OCI-LY3 (cell line): ENCODE data around the gene LOX.

ENCODE experiments used
- EZH2phosphoT487 ChIP-seq: fragments of 200-600 bp; shearing (Covaris generic); IDR thresholded peaks from 2 replicates; pipeline ENCODE4 v1.6.1; 2018; ENCODE audit warnings: antibody characterized with exemption, mixed run types, low read depth
- TF ChIP-seq, protein P1 (sequence below): fragments of 200-600, 300-600 bp; sonication (generic); IDR thresholded peaks from 2 replicates; pipeline ENCODE4 v1.5.1; 2014; ENCODE audit warnings: antibody characterized with exemption, low read length, low read depth

DNA sequence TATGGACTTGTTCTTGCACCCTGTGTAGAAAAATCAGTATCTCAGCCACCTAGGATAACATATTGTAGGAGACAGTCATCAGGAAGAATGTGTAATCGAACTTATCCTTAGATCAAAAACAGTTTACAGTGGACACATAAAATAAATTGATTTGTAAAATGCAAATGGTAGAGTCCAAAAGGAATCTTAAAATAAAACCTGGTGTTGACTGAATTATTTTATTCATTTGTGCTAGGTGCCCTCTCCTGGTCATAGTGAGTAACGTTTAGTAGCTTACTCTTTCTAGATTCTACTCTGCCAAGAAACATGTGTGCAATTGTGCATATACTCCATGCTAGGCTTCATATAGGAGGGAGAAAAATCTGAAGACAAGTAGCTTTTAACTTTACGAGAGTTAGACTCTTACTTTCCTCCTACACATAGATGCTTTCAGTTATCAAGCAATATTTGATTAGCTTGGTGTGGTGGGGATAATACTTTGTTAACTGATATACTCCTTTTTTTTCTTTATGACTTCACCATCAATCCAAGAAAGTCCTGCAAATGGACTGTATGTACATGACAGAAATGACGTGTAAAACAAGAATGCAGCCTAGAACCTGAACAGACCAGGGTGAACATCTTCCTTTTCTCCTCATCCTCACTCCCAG lies 23.7 kb upstream of the LOX start:
- TF ChIP-seq, protein P1, sequence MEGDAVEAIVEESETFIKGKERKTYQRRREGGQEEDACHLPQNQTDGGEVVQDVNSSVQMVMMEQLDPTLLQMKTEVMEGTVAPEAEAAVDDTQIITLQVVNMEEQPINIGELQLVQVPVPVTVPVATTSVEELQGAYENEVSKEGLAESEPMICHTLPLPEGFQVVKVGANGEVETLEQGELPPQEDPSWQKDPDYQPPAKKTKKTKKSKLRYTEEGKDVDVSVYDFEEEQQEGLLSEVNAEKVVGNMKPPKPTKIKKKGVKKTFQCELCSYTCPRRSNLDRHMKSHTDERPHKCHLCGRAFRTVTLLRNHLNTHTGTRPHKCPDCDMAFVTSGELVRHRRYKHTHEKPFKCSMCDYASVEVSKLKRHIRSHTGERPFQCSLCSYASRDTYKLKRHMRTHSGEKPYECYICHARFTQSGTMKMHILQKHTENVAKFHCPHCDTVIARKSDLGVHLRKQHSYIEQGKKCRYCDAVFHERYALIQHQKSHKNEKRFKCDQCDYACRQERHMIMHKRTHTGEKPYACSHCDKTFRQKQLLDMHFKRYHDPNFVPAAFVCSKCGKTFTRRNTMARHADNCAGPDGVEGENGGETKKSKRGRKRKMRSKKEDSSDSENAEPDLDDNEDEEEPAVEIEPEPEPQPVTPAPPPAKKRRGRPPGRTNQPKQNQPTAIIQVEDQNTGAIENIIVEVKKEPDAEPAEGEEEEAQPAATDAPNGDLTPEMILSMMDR, result peak; percentile 65
- no peak for TF ChIP-seq EZH2phosphoT487
